Keratinocyte (primary cell): ENCODE measurements around the gene STMN3. TPM values are rescaled to one million over a fixed set of nuclear protein-coding genes. Genes with fewer than 3 reads are reported as not detected.
A peak's percentile ranks its signal among the peaks of the same experiment; 100 is the strongest.

ENCODE experiments used
- DNase-seq: peaks from one replicate; pipeline ENCODE4 v3.0.0-alpha.2; 2011; ENCODE audit warnings: low read depth, missing footprints, low spot score
- FAIRE-seq: peaks from 2 replicates; lab custom pipeline; 2011; peaks lifted over from hg19 to GRCh38; lab: Jason Lieb, UNC
- H2AFZ ChIP-seq: 2 replicates; pipeline ENCODE4 v1.6.0; 2012; ENCODE audit warnings: low read length, control low read depth, inconsistent platforms; ENCODE audit not compliant: control insufficient read depth
- H3K27ac ChIP-seq: 2 replicates; pipeline ENCODE4 v1.5.1; 2011; ENCODE audit warnings: low read length; ENCODE audit not compliant: control insufficient read depth, insufficient read depth
- H3K27me3 ChIP-seq: 3 replicates; pipeline ENCODE4 v1.6.0; 2011; ENCODE audit warnings: low read length; ENCODE audit not compliant: control insufficient read depth, insufficient read depth; ENCODE audit errors: extremely low read depth
- H3K36me3 ChIP-seq, 2 experiments: 2 replicates in 1 of 2; 3 replicates in 1 of 2; pipeline ENCODE4 v1.5.1; 2011; ENCODE audit warnings: low read length in 2 of 2, mild to moderate bottlenecking in 1 of 2; ENCODE audit not compliant: control insufficient read depth in 2 of 2, insufficient read depth in 2 of 2; ENCODE audit errors: extremely low read depth in 1 of 2
- H3K4me1 ChIP-seq: 3 replicates; pipeline ENCODE4 v1.5.1; 2011; ENCODE audit warnings: low read length; ENCODE audit not compliant: control insufficient read depth, insufficient read depth; ENCODE audit errors: extremely low read depth
- H3K4me2 ChIP-seq: 3 replicates; pipeline ENCODE4 v1.6.0; 2011; ENCODE audit warnings: low read depth, low read length; ENCODE audit not compliant: control insufficient read depth, insufficient read depth; ENCODE audit errors: extremely low read depth
- H3K4me3 ChIP-seq, 3 experiments: fragments of 200-600 bp in 1 of 3; sonication (generic) in 1 of 3; 2 replicates in 2 of 3; 3 replicates in 1 of 3; pipeline ENCODE4 v1.5.1; 2011 to 2016; ENCODE audit warnings: low read length in 3 of 3, mild to moderate bottlenecking in 3 of 3, control low read depth in 2 of 3, inconsistent platforms in 1 of 3, low read depth in 1 of 3, mixed read lengths in 1 of 3, mixed run types in 1 of 3, moderate library complexity in 1 of 3; ENCODE audit not compliant: control insufficient read depth in 2 of 3, insufficient read depth in 2 of 3; ENCODE audit errors: extremely low read depth in 1 of 3
- H3K79me2 ChIP-seq: 2 replicates; pipeline ENCODE4 v1.6.0; 2012; ENCODE audit warnings: low read length; ENCODE audit not compliant: control insufficient read depth, insufficient read depth
- H3K9ac ChIP-seq: 3 replicates; pipeline ENCODE4 v1.6.0; 2011; ENCODE audit warnings: low read length; ENCODE audit not compliant: control insufficient read depth, insufficient read depth; ENCODE audit errors: extremely low read depth
- H3K9me1 ChIP-seq: 3 replicates; pipeline ENCODE4 v1.6.0; 2011; ENCODE audit warnings: low read length; ENCODE audit not compliant: control insufficient read depth, insufficient read depth; ENCODE audit errors: extremely low read depth
- H3K9me3 ChIP-seq: 2 replicates; pipeline ENCODE4 v1.5.1; 2012; ENCODE audit warnings: low read depth, low read length; ENCODE audit not compliant: control insufficient read depth
- H4K20me1 ChIP-seq: 3 replicates; pipeline ENCODE4 v1.6.0; 2011; ENCODE audit warnings: low read length; ENCODE audit not compliant: control insufficient read depth, insufficient read depth; ENCODE audit errors: extremely low read depth
- CTCF ChIP-seq, 3 experiments: IDR thresholded peaks in 1 of 3; conservative IDR thresholded peaks in 1 of 3; optimal IDR thresholded peaks in 1 of 3; 2 replicates in 2 of 3; 3 replicates in 1 of 3; pipeline versions ENCODE3 to v1.5.1; 2011; ENCODE audit warnings: low read length in 3 of 3, mild to moderate bottlenecking in 3 of 3, moderate library complexity in 2 of 3, control low read depth in 1 of 3, inconsistent platforms in 1 of 3; ENCODE audit not compliant: insufficient read depth in 2 of 3; ENCODE audit errors: extremely low read depth in 1 of 3
- EZH2 ChIP-seq: IDR thresholded peaks from one replicate; pipeline ENCODE4 v1.6.1; 2012; ENCODE audit warnings: inconsistent platforms, mild to moderate bottlenecking, low read length, moderate library complexity
- dilution Hi-C: fragments of 300-500 bp; cut with MboI; formaldehyde crosslinking; loops from one replicate; pipeline ENCODE4 v1.7.0; 2020; ENCODE audit warnings: low sequenced_read_pairs; ENCODE audit not compliant: extremely low pct_ligation_motif_present
- polyA plus RNA-seq, 5 experiments: library from polyadenylated mRNA; depleted of rRNA in 3 of 5; stranded (reverse) in 3 of 5; stranded (forward) in 1 of 5; unstranded in 1 of 5; fragments of >200 nt; gene quantifications; 1 replicate in 1 of 5; 2 replicates in 3 of 5; 3 replicates in 1 of 5; pipeline versions ENCODE4 v1.2.1 to v1.2.3, GENCODE V29; 2011 to 2012; ENCODE audit warnings: missing spikeins in 2 of 5, low read depth in 1 of 5, low replicate concordance in 1 of 5

STMN3 gene
- polyA plus RNA-seq, 1 donor (not counting 4 experiments of a cell fraction or from before 2014, with no cell fraction given) = 12.0 TPM

GRCh38 chr20:63690003-63690897 is 37.0 kb upstream of the STMN3 start:
- Histone ChIP-seq H4K20me1 (no peaks in the 10 kb centered on the region), H3K9me1 (no peaks in the 10 kb centered on the region), H3K36me3 (no peaks in the 10 kb centered on the region), H3K27me3 (no peaks in the 10 kb centered on the region), H3K9me3 (no peaks in the 10 kb centered on the region), H2AFZ (no peak overlapping the region), H3K4me2 (no peak overlapping the region), H3K9ac (no peak overlapping the region), H3K4me1 (peaks cover 30% of the 10 kb centered on the region), H3K27ac (no peak overlapping the region), H3K4me3 (no peak overlapping the region), H3K79me2 (no peaks in the 10 kb centered on the region)
- no peak for FAIRE-seq
- DNase-seq = no peak
- dilution Hi-C loops = no loop called here
- TF ChIP-seq CTCF (optimal IDR thresholded peaks at IDR 0.05 in 1 of 3, IDR thresholded peaks at IDR 0.05 in 1 of 3, conservative IDR thresholded peaks at IDR 0.05 in 1 of 3; ENCODE audit: extremely low read depth in 1 of 3, insufficient read depth in 2 of 3, low read length in 3 of 3) (no peak), EZH2 (no peak)

GRCh38 chr20:63689046-63690002 is 36.1 kb upstream of the STMN3 start:
- H3K9me1 ChIP-seq = no peaks in the 10 kb centered on the region
- no peak for DNase-seq
- H3K27me3 ChIP-seq = no peaks in the 10 kb centered on the region
- no peak overlapping the region for H3K4me2 ChIP-seq
- no peaks in the 10 kb centered on the region for H3K79me2 ChIP-seq
- no peaks in the 10 kb centered on the region for H3K9me3 ChIP-seq
- H3K4me1 ChIP-seq = peaks cover 22% of the 10 kb centered on the region
- dilution Hi-C loops = no loop called here
- no peaks in the 10 kb centered on the region for H4K20me1 ChIP-seq
- no peak overlapping the region for H3K9ac ChIP-seq
- H2AFZ ChIP-seq = no peak overlapping the region
- H3K36me3 ChIP-seq = no peaks in the 10 kb centered on the region
- H3K4me3 ChIP-seq = no peak overlapping the region
- FAIRE-seq = no peak
- TF ChIP-seq CTCF (optimal IDR thresholded peaks at IDR 0.05 in 1 of 3, IDR thresholded peaks at IDR 0.05 in 1 of 3, conservative IDR thresholded peaks at IDR 0.05 in 1 of 3; ENCODE audit: extremely low read depth in 1 of 3, insufficient read depth in 2 of 3, low read length in 3 of 3) (peak in 1 of 3 experiments; percentile 6), EZH2 (no peak)
- H3K27ac ChIP-seq = no peak overlapping the region
